Right lobe of liver (tissue), 6 donors: ENCODE data around the gene MIDN. TPM values are rescaled to one million over a fixed set of nuclear protein-coding genes. Genes with fewer than 3 reads are reported as not detected.

Experiments
- ATAC-seq, 4 donors: fragments of 200-7000 bp; cut with Tn5 transposase; one replicate each; pipeline ENCODE4 v1.9.1; 2020; ENCODE audit warnings: mild to moderate bottlenecking in 4 of 4, moderate library complexity in 4 of 4
- DNase-seq, 3 donors: peaks; one replicate each; pipeline ENCODE4 v3.0.0-alpha.2; 2020
- H3K27ac ChIP-seq, 3 donors: fragments of 200-600 bp; one replicate each; pipeline ENCODE4 v1.8.0; 2022
- H3K27me3 ChIP-seq, 2 donors: fragments of 200-600 bp; one replicate each; pipeline ENCODE4 v1.8.0; 2022
- H3K36me3 ChIP-seq, 4 donors: fragments of 200-600 bp; sonication (generic) in 1 of 4; one replicate each; pipeline versions ENCODE4 v1.5.1 to v1.8.0; 2017 to 2022; ENCODE audit warnings: control low read depth in 1 of 4
- H3K4me1 ChIP-seq, 4 donors: fragments of 200-600 bp; sonication (generic) in 1 of 4; one replicate each; pipeline versions ENCODE4 v1.5.1 to v1.8.0; 2017 to 2022; ENCODE audit warnings: control low read depth in 1 of 4
- H3K4me3 ChIP-seq, 3 donors: fragments of 200-600 bp; one replicate each; pipeline ENCODE4 v1.8.0; 2022
- H3K9me3 ChIP-seq, 4 donors: fragments of 200-600 bp; sonication (generic) in 1 of 4; one replicate each; pipeline versions ENCODE4 v1.5.1 to v1.8.0; 2017 to 2022; ENCODE audit warnings: control low read depth in 1 of 4
- CTCF ChIP-seq, 4 donors: fragments of 200-600 bp in 3 of 4; fragments of 450-650 bp in 1 of 4; IDR thresholded peaks; one replicate each; pipeline versions ENCODE4 v1.5.1 to v1.8.0; 2016 to 2022; ENCODE audit warnings: antibody characterized with exemption in 4 of 4, mild to moderate bottlenecking in 2 of 4
- POLR2A ChIP-seq: fragments of 450-650 bp; IDR thresholded peaks from one replicate; pipeline ENCODE4 v1.6.1; 2017; ENCODE audit warnings: antibody characterized with exemption, mild to moderate bottlenecking
- WGBS: methylation state at CpG from one replicate; pipeline ENCODE4 v1.1.6; 2018; ENCODE audit warnings: low coverage, low lambda C conversion rate; ENCODE audit not compliant: insufficient coverage; ENCODE audit errors: missing lambda C conversion rate; 5-methylcytosine and 5-hydroxymethylcytosine counted together
- intact Hi-C, 2 donors: fragments of 100-400 bp; cut with DNase I; formaldehyde crosslinking; loops; one replicate each; pipeline versions ENCODE4 v1.11.2 to v1.14.1; 2022
- total RNA-seq, 6 experiments: library from RNA; depleted of rRNA in 2 of 6; stranded (reverse); fragments of >200 nt in 2 of 6; fragmentation: NEBNext Ultra II Directional in 3 of 6; extraction: Animal tissue kit (Norgen Biotek cat#: 25700) in 3 of 6; gene quantifications; one replicate each; pipeline versions ENCODE4 v1.1.0 to v1.2.4, GENCODE V29; 2016 to 2023
- donor health status: DM: no; HTN: yes; CAD: no.
- donor health status: DM: no; HTN: no; CAD: no.
- donor health status: DM: no; HTN: no; CAD: no.
- donor health status: DM: no; HTN: yes; CAD: no.
- donor health status: DM: no; HTN: yes; CAD: no.

MIDN gene
- total RNA-seq, 6 experiments from 2014 or later: 22.3 to 55.1 (median 29.3) TPM

- H3K4me1 ChIP-seq: peaks cover 0 to 42% (median 16%) of the 10 kb centered on the region in 4 donors
- H3K9me3 ChIP-seq: no peaks in the 10 kb centered on the region
- H3K4me3 ChIP-seq: no peak overlapping the region
- peaks cover 0 to under 1% (median under 1%) of the 10 kb centered on the region in 4 donors for H3K36me3 ChIP-seq
- peak; percentile 45 to 62 (median 54) for ATAC-seq
- no peaks in the 10 kb centered on the region for H3K27me3 ChIP-seq
- intact Hi-C loops: no loop called here
- 51% methylated on average over 11 of the region's 26 CpGs for WGBS
- H3K27ac ChIP-seq: peak overlapping the region in 2 of 3 donors; percentile 68 to 77
- peak in 2 of 3 donors; percentile 69 to 79 for DNase-seq
- TF ChIP-seq POLR2A: peak; percentile 19
- no peak for TF ChIP-seq CTCF (IDR thresholded peaks at IDR 0.05)
These were observed 33.3 kb upstream of the MIDN start for GRCh38 chr19:1214862-1215731.

GRCh38 chr19:1216756-1217155, 31.6 kb upstream of the MIDN start:
- DNase-seq: no peak
- Histone ChIP-seq H3K27me3 (no peaks in the 10 kb centered on the region), H3K4me1 (peaks cover 0 to 34% (median 12%) of the 10 kb centered on the region in 4 donors), H3K27ac (no peak overlapping the region), H3K9me3 (no peaks in the 10 kb centered on the region), H3K4me3 (no peak overlapping the region), H3K36me3 (peaks cover 0 to 15% (median under 1%) of the 10 kb centered on the region in 4 donors)
- intact Hi-C loops: no loop called here
- WGBS: 84% methylated on average over 5 of the region's 12 CpGs
- no peak for ATAC-seq
- no peak for TF ChIP-seq POLR2A
- no peak for TF ChIP-seq CTCF (IDR thresholded peaks at IDR 0.05)

GRCh38 chr19:1217366-1217765, 31.0 kb upstream of the MIDN start:
- no peak for TF ChIP-seq POLR2A
- no peak for TF ChIP-seq CTCF (IDR thresholded peaks at IDR 0.05)
- no peaks in the 10 kb centered on the region for H3K27me3 ChIP-seq
- no peak overlapping the region for H3K27ac ChIP-seq
- 85% methylated on average over 7 of the region's 15 CpGs for WGBS
- no peak for DNase-seq
- no peak overlapping the region for H3K4me3 ChIP-seq
- peaks cover 0 to 29% (median 9%) of the 10 kb centered on the region in 4 donors for H3K4me1 ChIP-seq
- H3K36me3 ChIP-seq: peaks cover 0 to 20% (median 3%) of the 10 kb centered on the region in 4 donors
- intact Hi-C loops: no loop called here
- no peak for ATAC-seq
- no peaks in the 10 kb centered on the region for H3K9me3 ChIP-seq

- no peak for DNase-seq
- TF ChIP-seq POLR2A (no peak), CTCF (IDR thresholded peaks at IDR 0.05) (no peak)
- H3K27ac ChIP-seq: peak overlapping the region in 2 of 3 donors; percentile 13 to 47
- intact Hi-C loops: no loop called here
- H3K27me3 ChIP-seq: no peaks in the 10 kb centered on the region
- H3K4me1 ChIP-seq: peaks cover 0 to 22% (median 9%) of the 10 kb centered on the region in 4 donors
- H3K36me3 ChIP-seq: peaks cover 0 to 35% (median 11%) of the 10 kb centered on the region in 4 donors
- ATAC-seq: no peak
- no peaks in the 10 kb centered on the region for H3K9me3 ChIP-seq
- WGBS: 60% methylated on average over 2 of the region's 37 CpGs
- H3K4me3 ChIP-seq: no peak overlapping the region
These were observed 29.4 kb upstream of the MIDN start for GRCh38 chr19:1218751-1219567.
